Activated CD4-positive, alpha-beta memory T cell treated with anti-CD3 and anti-CD28 coated beads, Interleukin-2, amount 10 ng/mL, durations not matched to agents 7 days and 5 days (primary cell): ENCODE results near the gene CCNYL1. TPM values are rescaled to one million over a fixed set of nuclear protein-coding genes. Genes with fewer than 3 reads are reported as not detected.
A peak's percentile ranks its signal among the peaks of the same experiment; 100 is the strongest.

ENCODE experiments used
- CTCF ChIA-PET: fragments of 350-600 bp; sonication (Branson Sonifier 250); formaldehyde crosslinking; loops from one replicate; lab custom pipeline; 2021; ENCODE audit warnings: antibody characterized with exemption, inconsistent platforms; lab: Charles Lee
- POLR2A ChIA-PET: fragments of 350-600 bp; sonication (Branson Sonifier 250); formaldehyde crosslinking; loops from one replicate; lab custom pipeline; 2021; ENCODE audit warnings: antibody characterized with exemption; lab: Charles Lee
- DNase-seq: peaks from one replicate; pipeline ENCODE4 v3.0.0-alpha.2; 2020
- H3K27ac Mint-ChIP-seq: one replicate; pipeline ENCODE4 v1.8.0; 2021; ENCODE audit warnings: mild to moderate bottlenecking, mixed read lengths
- H3K27me3 Mint-ChIP-seq: one replicate; pipeline ENCODE4 v1.8.0; 2021; ENCODE audit warnings: mixed read lengths
- H3K36me3 Mint-ChIP-seq: one replicate; pipeline ENCODE4 v1.8.0; 2021; ENCODE audit warnings: low read depth, mixed read lengths
- H3K4me1 Mint-ChIP-seq: one replicate; pipeline ENCODE4 v1.8.0; 2021; ENCODE audit warnings: mixed read lengths
- H3K4me3 Mint-ChIP-seq: one replicate; pipeline ENCODE4 v1.8.0; 2021; ENCODE audit warnings: mild to moderate bottlenecking, mixed read lengths
- H3K9me3 Mint-ChIP-seq: one replicate; pipeline ENCODE4 v1.8.0; 2021; ENCODE audit warnings: mixed read lengths
- total RNA-seq, 2 experiments: library from RNA; stranded (reverse); gene quantifications; one replicate each; pipeline ENCODE4 v1.2.3, GENCODE V29; 2021

Gene CCNYL1
- 1 to 10 TPM; 6.1 TPM for total RNA-seq

- Mint-ChIP-seq H3K9me3 (no peaks in the 10 kb centered on the region), H3K4me1 (peaks cover 27% of the 10 kb centered on the region), H3K4me3 (peak within 1 kb of the TSS; percentile 94), H3K27ac (peak within 1 kb of the TSS; percentile 74), H3K36me3 (peaks cover 6% of the 10 kb centered on the region), H3K27me3 (peaks cover 1% of the 10 kb centered on the region)
- POLR2A ChIA-PET, result interaction anchor here (0.8 to 2.4 kb wide), 13 partner anchors 9 to 556 kb away, joined by 3 to 47 read pairs (median 4); partner anchors contain the start of genes CREB1, METTL21A and PIKFYVE
- CTCF ChIA-PET, result interaction anchor here (0.6 to 1.8 kb wide), 7 partner anchors 12 to 329 kb away, joined by 3 to 13 read pairs (median 4); partner anchors contain the start of gene METTL21A
- DNase-seq, result peak; percentile 99
Observed at GRCh38 chr2:207710814-207711740, at the start of gene CCNYL1. Gene CCNYL1, plus strand, starts transcription at chr2:207711640. Its CDS starts 257 bp downstream, at chr2:207711897.

GRCh38 chr2:207662203-207662602, 49.2 kb upstream of the CCNYL1 start:
- no peaks in the 10 kb centered on the region for H3K4me1 Mint-ChIP-seq
- no peaks in the 10 kb centered on the region for H3K27me3 Mint-ChIP-seq
- POLR2A ChIA-PET, result no interaction called here
- CTCF ChIA-PET, result no interaction called here
- H3K36me3 Mint-ChIP-seq, result no peaks in the 10 kb centered on the region
- H3K9me3 Mint-ChIP-seq, result no peaks in the 10 kb centered on the region
- no peak for DNase-seq
- H3K27ac Mint-ChIP-seq, result no peak overlapping the region
- no peak overlapping the region for H3K4me3 Mint-ChIP-seq

GRCh38 chr2:207663870-207664545, 47.4 kb upstream of the CCNYL1 start:
- CTCF ChIA-PET, result no interaction called here
- DNase-seq, result no peak
- Mint-ChIP-seq H3K9me3 (no peaks in the 10 kb centered on the region), H3K4me3 (no peak overlapping the region), H3K27ac (no peak overlapping the region), H3K36me3 (no peaks in the 10 kb centered on the region), H3K27me3 (no peaks in the 10 kb centered on the region), H3K4me1 (no peaks in the 10 kb centered on the region)
- POLR2A ChIA-PET, result no interaction called here

- no peak overlapping the region for H3K27ac Mint-ChIP-seq
Observed at GRCh38 chr2:207670887-207671286, 40.6 kb upstream of the CCNYL1 start.

GRCh38 chr2:207673431-207673830, 38.0 kb upstream of the CCNYL1 start:
- Mint-ChIP-seq H3K36me3 (no peaks in the 10 kb centered on the region), H3K27me3 (peaks cover 4% of the 10 kb centered on the region), H3K4me3 (no peak overlapping the region), H3K4me1 (no peaks in the 10 kb centered on the region), H3K9me3 (no peaks in the 10 kb centered on the region), H3K27ac (no peak overlapping the region)
- CTCF ChIA-PET, result no interaction called here
- no peak for DNase-seq
- POLR2A ChIA-PET, result no interaction called here

More at GRCh38 chr2:207670887-207671286, 40.6 kb upstream of the CCNYL1 start:
- H3K9me3 Mint-ChIP-seq, result no peaks in the 10 kb centered on the region
- ChIA-PET CTCF (no interaction called here), POLR2A (no interaction called here)
- no peaks in the 10 kb centered on the region for H3K36me3 Mint-ChIP-seq
- H3K4me1 Mint-ChIP-seq, result no peaks in the 10 kb centered on the region
- H3K4me3 Mint-ChIP-seq, result no peak overlapping the region
- peaks cover 4% of the 10 kb centered on the region for H3K27me3 Mint-ChIP-seq
- DNase-seq, result no peak

- CTCF ChIA-PET, result no interaction called here
- H3K27ac Mint-ChIP-seq, result no peak overlapping the region
- peaks cover 4% of the 10 kb centered on the region for H3K27me3 Mint-ChIP-seq
Observed at GRCh38 chr2:207674266-207674774, 37.1 kb upstream of the CCNYL1 start.

GRCh38 chr2:207674826-207675225, 36.6 kb upstream of the CCNYL1 start:
- ChIA-PET CTCF (interaction anchor here (0.7 kb wide), 2 partner anchors 53 to 243 kb away, joined by 3 to 4 read pairs; no protein-coding TSS in a partner anchor), POLR2A (no interaction called here)

More at GRCh38 chr2:207674266-207674774, 37.1 kb upstream of the CCNYL1 start:
- H3K4me1 Mint-ChIP-seq, result no peaks in the 10 kb centered on the region
- DNase-seq, result no peak
- POLR2A ChIA-PET, result no interaction called here
- H3K36me3 Mint-ChIP-seq, result no peaks in the 10 kb centered on the region
- H3K9me3 Mint-ChIP-seq, result no peaks in the 10 kb centered on the region
- H3K4me3 Mint-ChIP-seq, result no peak overlapping the region

GRCh38 chr2:207676827-207677354, 34.5 kb upstream of the CCNYL1 start:
- Mint-ChIP-seq H3K4me3 (no peak overlapping the region), H3K9me3 (no peaks in the 10 kb centered on the region), H3K36me3 (no peaks in the 10 kb centered on the region), H3K27me3 (peaks cover 5% of the 10 kb centered on the region), H3K4me1 (no peaks in the 10 kb centered on the region), H3K27ac (no peak overlapping the region)
- DNase-seq, result no peak
- POLR2A ChIA-PET, result no interaction called here
- CTCF ChIA-PET, result no interaction called here

More at GRCh38 chr2:207674826-207675225, 36.6 kb upstream of the CCNYL1 start:
- Mint-ChIP-seq H3K9me3 (no peaks in the 10 kb centered on the region), H3K4me1 (no peaks in the 10 kb centered on the region), H3K27me3 (peaks cover 5% of the 10 kb centered on the region), H3K36me3 (no peaks in the 10 kb centered on the region), H3K4me3 (no peak overlapping the region), H3K27ac (no peak overlapping the region)
- no peak for DNase-seq

GRCh38 chr2:207681431-207681830, 30.0 kb upstream of the CCNYL1 start:
- H3K4me3 Mint-ChIP-seq, result no peak overlapping the region
- peaks cover 2% of the 10 kb centered on the region for H3K27me3 Mint-ChIP-seq
- H3K27ac Mint-ChIP-seq, result no peak overlapping the region
- no peaks in the 10 kb centered on the region for H3K36me3 Mint-ChIP-seq
- H3K4me1 Mint-ChIP-seq, result peaks cover 2% of the 10 kb centered on the region
- ChIA-PET CTCF (no interaction called here), POLR2A (no interaction called here)
- H3K9me3 Mint-ChIP-seq, result no peaks in the 10 kb centered on the region
- DNase-seq, result no peak

- no peaks in the 10 kb centered on the region for H3K9me3 Mint-ChIP-seq
- H3K4me1 Mint-ChIP-seq, result peaks cover 2% of the 10 kb centered on the region
- no peak for DNase-seq
- peaks cover 2% of the 10 kb centered on the region for H3K27me3 Mint-ChIP-seq
- H3K4me3 Mint-ChIP-seq, result no peak overlapping the region
- no peaks in the 10 kb centered on the region for H3K36me3 Mint-ChIP-seq
- ChIA-PET POLR2A (no interaction called here), CTCF (no interaction called here)
- no peak overlapping the region for H3K27ac Mint-ChIP-seq
Observed at GRCh38 chr2:207682557-207682956, 28.9 kb upstream of the CCNYL1 start.

- no peak overlapping the region for H3K4me3 Mint-ChIP-seq
- no peak overlapping the region for H3K27ac Mint-ChIP-seq
- H3K9me3 Mint-ChIP-seq, result no peaks in the 10 kb centered on the region
- ChIA-PET POLR2A (no interaction called here), CTCF (no interaction called here)
- H3K4me1 Mint-ChIP-seq, result peaks cover 4% of the 10 kb centered on the region
- no peak for DNase-seq
- H3K36me3 Mint-ChIP-seq, result no peaks in the 10 kb centered on the region
- peaks cover 2% of the 10 kb centered on the region for H3K27me3 Mint-ChIP-seq
Observed at GRCh38 chr2:207683438-207683837, 28.0 kb upstream of the CCNYL1 start.

GRCh38 chr2:207683879-207684627, 27.4 kb upstream of the CCNYL1 start:
- peaks cover 8% of the 10 kb centered on the region for H3K4me1 Mint-ChIP-seq
- H3K27ac Mint-ChIP-seq, result no peak overlapping the region
- no peak for DNase-seq
- H3K9me3 Mint-ChIP-seq, result no peaks in the 10 kb centered on the region
- no peaks in the 10 kb centered on the region for H3K36me3 Mint-ChIP-seq
- H3K4me3 Mint-ChIP-seq, result no peak overlapping the region
- peaks cover 2% of the 10 kb centered on the region for H3K27me3 Mint-ChIP-seq
- ChIA-PET POLR2A (no interaction called here), CTCF (no interaction called here)
